ENCODE data around the gene DMPK. TPM values are rescaled to one million over a fixed set of nuclear protein-coding genes. Genes with fewer than 3 reads are reported as not detected.

Gene DMPK
- total RNA-seq, 1 donor from 2014 or later: 42.6 TPM

GRCh38 chr19:45789035-45789786, 6.9 kb upstream of the DMPK start:
- Histone ChIP-seq H3K27ac (no peak overlapping the region), H3K4me3 (no peak overlapping the region), H3K9me3 (no peaks in the 10 kb centered on the region), H3K4me1 (peaks cover 22% of the 10 kb centered on the region), H3K27me3 (ENCODE audit: low read depth) (peaks cover 23% of the 10 kb centered on the region), H3K36me3 (peaks cover 56% of the 10 kb centered on the region)
- TF ChIP-seq CTCF (IDR thresholded peaks at IDR 0.05): no peak
- intact Hi-C loops (cut with DNase I): no loop called here
- ATAC-seq: no peak
- DNase-seq: no peak

- H3K27ac ChIP-seq: no peak overlapping the region
- no peaks in the 10 kb centered on the region for H3K9me3 ChIP-seq
- peaks cover 18% of the 10 kb centered on the region for H3K4me1 ChIP-seq
- no peak for TF ChIP-seq CTCF (IDR thresholded peaks at IDR 0.05)
- no peak for ATAC-seq
- no peak for DNase-seq
- H3K36me3 ChIP-seq: peaks cover 56% of the 10 kb centered on the region
- intact Hi-C loops (cut with DNase I): no loop called here
- H3K27me3 ChIP-seq (ENCODE audit: low read depth): peaks cover 27% of the 10 kb centered on the region
- H3K4me3 ChIP-seq: no peak overlapping the region
Measured at GRCh38 chr19:45786533-45786894, 4.2 kb upstream of the DMPK start.

GRCh38 chr19:45785781-45786532, 3.7 kb upstream of the DMPK start:
- peaks cover 27% of the 10 kb centered on the region for H3K27me3 ChIP-seq (ENCODE audit: low read depth)
- peaks cover 18% of the 10 kb centered on the region for H3K4me1 ChIP-seq
- H3K36me3 ChIP-seq: peaks cover 56% of the 10 kb centered on the region
- no peaks in the 10 kb centered on the region for H3K9me3 ChIP-seq
- ATAC-seq (no peak), DNase-seq (no peak)
- H3K27ac ChIP-seq: peak overlapping the region; percentile 60
- no peak for TF ChIP-seq CTCF (IDR thresholded peaks at IDR 0.05)
- intact Hi-C loops (cut with DNase I): no loop called here
- H3K4me3 ChIP-seq: no peak overlapping the region

GRCh38 chr19:45785097-45785496, 2.8 kb upstream of the DMPK start:
- peak overlapping the region; percentile 60 for H3K27ac ChIP-seq
- peaks cover 20% of the 10 kb centered on the region for H3K4me1 ChIP-seq
- ATAC-seq (no peak), DNase-seq (no peak)
- TF ChIP-seq CTCF (IDR thresholded peaks at IDR 0.05): no peak
- no peaks in the 10 kb centered on the region for H3K9me3 ChIP-seq
- H3K36me3 ChIP-seq: peaks cover 49% of the 10 kb centered on the region
- intact Hi-C loops (cut with DNase I): no loop called here
- H3K27me3 ChIP-seq (ENCODE audit: low read depth): peaks cover 27% of the 10 kb centered on the region
- no peak overlapping the region for H3K4me3 ChIP-seq

- H3K4me3 ChIP-seq: no peak overlapping the region
- intact Hi-C loops (cut with DNase I): no loop called here
- no peak for TF ChIP-seq CTCF (IDR thresholded peaks at IDR 0.05)
- DNase-seq: no peak
- no peak for ATAC-seq
- peak overlapping the region; percentile 60 for H3K27ac ChIP-seq
- H3K4me1 ChIP-seq: peaks cover 28% of the 10 kb centered on the region
- H3K9me3 ChIP-seq: no peaks in the 10 kb centered on the region
- H3K27me3 ChIP-seq (ENCODE audit: low read depth): peaks cover 27% of the 10 kb centered on the region
- H3K36me3 ChIP-seq: peaks cover 39% of the 10 kb centered on the region
Measured at GRCh38 chr19:45784096-45784495, 1.8 kb upstream of the DMPK start.

Measured in lower lobe of right lung (tissue), 2 donors.